Hepatocyte (in vitro differentiated cells): Measurements from ENCODE around the gene ANKS1B. TPM values are rescaled to one million over a fixed set of nuclear protein-coding genes. Genes with fewer than 3 reads are reported as not detected.

Experiments
- DNase-seq: peaks from one replicate; pipeline ENCODE4 v3.0.0-alpha.2; 2016; ENCODE audit warnings: low spot score
- H2AFZ ChIP-seq: fragments of 200-600 bp; sonication (generic); 2 replicates; pipeline ENCODE4 v1.6.0; 2016; ENCODE audit warnings: antibody characterized with exemption, mild to moderate bottlenecking
- H3K27ac ChIP-seq: fragments of 200-600 bp; sonication (generic); 2 replicates; pipeline ENCODE4 v1.5.1; 2016; ENCODE audit warnings: mild to moderate bottlenecking
- H3K27me3 ChIP-seq: fragments of 200-600 bp; sonication (generic); 2 replicates; pipeline ENCODE4 v1.6.1; 2016
- H3K36me3 ChIP-seq: fragments of 200-600 bp; sonication (generic); replicated peaks from 2 replicates; pipeline ENCODE4 v1.5.1; 2016; ENCODE audit warnings: low read depth; ENCODE audit not compliant: insufficient read depth
- H3K4me1 ChIP-seq: fragments of 200-600 bp; sonication (generic); 2 replicates; pipeline ENCODE4 v1.5.1; 2016; ENCODE audit warnings: mild to moderate bottlenecking, moderate library complexity; ENCODE audit not compliant: insufficient read depth
- H3K4me2 ChIP-seq: fragments of 200-600 bp; sonication (generic); 2 replicates; pipeline ENCODE4 v1.6.0; 2016
- H3K4me3 ChIP-seq: fragments of 200-600 bp; sonication (generic); 2 replicates; pipeline ENCODE4 v1.5.1; 2016; ENCODE audit warnings: mild to moderate bottlenecking
- H3K79me2 ChIP-seq: fragments of 200-600 bp; sonication (generic); 2 replicates; pipeline ENCODE4 v1.6.0; 2017; ENCODE audit warnings: mild to moderate bottlenecking
- H3K9me2 ChIP-seq: fragments of 200-600 bp; sonication (generic); replicated peaks from 2 replicates; pipeline ENCODE4 v1.6.0; 2017; ENCODE audit warnings: mild to moderate bottlenecking; ENCODE audit not compliant: insufficient read depth
- H3K9me3 ChIP-seq: fragments of 200-600 bp; sonication (generic); 2 replicates; pipeline ENCODE4 v1.5.1; 2016; ENCODE audit warnings: low read depth, mild to moderate bottlenecking
- H4K20me1 ChIP-seq: fragments of 200-600 bp; sonication (generic); 2 replicates; pipeline ENCODE4 v1.6.0; 2016; ENCODE audit warnings: mild to moderate bottlenecking; ENCODE audit not compliant: insufficient read depth, poor library complexity, severe bottlenecking
- EZH2 ChIP-seq: fragments of 200-600 bp; sonication (generic); IDR thresholded peaks from 2 replicates; pipeline ENCODE4 v1.6.1; 2016; ENCODE audit warnings: antibody characterized with exemption, mild to moderate bottlenecking, borderline replicate concordance
- EZH2phosphoT487 ChIP-seq: fragments of 200-600 bp; sonication (generic); IDR thresholded peaks from one replicate; pipeline ENCODE4 v1.6.1; 2018; ENCODE audit warnings: antibody characterized with exemption, mild to moderate bottlenecking, low read depth, moderate library complexity; ENCODE audit not compliant: unreplicated experiment, severe bottlenecking
- WGBS: methylation state at CpG from one replicate; pipeline ENCODE4 v1.1.6; 2016; ENCODE audit warnings: low lambda C conversion rate; ENCODE audit errors: missing lambda C conversion rate; 5-methylcytosine and 5-hydroxymethylcytosine counted together
- polyA plus RNA-seq: library from polyadenylated mRNA; unstranded; fragments of >200 nt; fragmentation: Nextera tagmentation; extraction: Ambion mirVana; gene quantifications from 2 replicates; pipeline ENCODE4 v1.2.1, GENCODE V29; 2016
- total RNA-seq: library from RNA; depleted of rRNA; stranded (reverse); fragments of >200 nt; gene quantifications from 2 replicates; pipeline ENCODE4 v1.2.3, GENCODE V29; 2014
- TF ChIP-seq, protein P1 (sequence below): fragments of 200-600 bp; sonication (generic); IDR thresholded peaks from 2 replicates; pipeline ENCODE4 v1.5.1; 2016; ENCODE audit warnings: antibody characterized with exemption, mild to moderate bottlenecking; ENCODE audit not compliant: poor library complexity

ANKS1B gene
- total and polyA plus RNA-seq, 2 experiments from 2014 or later: 1.6 to 2.2 TPM

DNA sequence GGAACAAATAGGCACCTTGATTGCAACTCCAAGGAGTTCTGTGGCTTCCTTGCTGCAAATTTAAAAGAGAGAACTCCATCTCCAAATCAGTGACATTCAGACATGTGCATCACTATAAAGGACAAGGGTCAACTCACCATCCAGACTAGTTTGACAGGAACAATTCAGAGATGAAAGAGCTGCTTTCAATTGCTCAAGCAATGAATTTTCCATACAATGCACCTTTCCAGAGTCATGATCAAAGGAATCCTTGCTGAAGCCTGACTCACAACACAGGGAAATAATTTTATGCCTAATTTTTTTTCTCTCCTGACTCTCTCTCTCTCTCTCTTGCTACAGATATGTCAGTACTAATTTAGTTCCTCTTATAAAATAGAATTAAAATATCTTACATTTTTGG lies 717.7 kb downstream of the ANKS1B start:
- Histone ChIP-seq H3K4me3 (no peak overlapping the region), H3K4me1 (no peaks in the 10 kb centered on the region)

DNA sequence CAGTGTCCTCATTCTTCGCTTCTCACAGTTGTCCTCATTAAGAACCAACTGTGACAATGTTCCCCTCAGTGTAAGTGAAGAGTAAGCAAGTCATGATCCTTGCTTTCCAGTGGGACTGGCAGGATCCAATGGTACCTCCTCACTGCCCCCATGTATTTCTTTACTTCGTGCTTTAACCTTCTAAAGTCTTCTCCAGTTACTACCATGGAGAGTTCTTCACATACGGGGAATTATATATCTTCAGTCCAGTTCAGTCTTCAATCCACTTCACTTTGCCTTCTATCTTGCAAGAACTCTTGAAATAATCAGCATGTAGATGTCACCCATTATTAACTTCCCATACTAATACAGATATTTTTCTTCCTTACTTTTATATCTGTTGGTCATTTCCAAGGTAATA lies 719.1 kb downstream of the ANKS1B start:
- Histone ChIP-seq H3K4me2 (no peak overlapping the region), H3K27me3 (no peaks in the 10 kb centered on the region), H3K9me3 (no peaks in the 10 kb centered on the region), H3K36me3 (no peaks in the 10 kb centered on the region), H2AFZ (no peak overlapping the region), H3K9me2 (no peaks in the 10 kb centered on the region), H3K4me1 (no peaks in the 10 kb centered on the region), H4K20me1 (no peaks in the 10 kb centered on the region), H3K27ac (no peak overlapping the region), H3K4me3 (no peak overlapping the region), H3K79me2 (no peaks in the 10 kb centered on the region)
- DNase-seq: no peak
- TF ChIP-seq EZH2: no peak
- TF ChIP-seq, protein P1, sequence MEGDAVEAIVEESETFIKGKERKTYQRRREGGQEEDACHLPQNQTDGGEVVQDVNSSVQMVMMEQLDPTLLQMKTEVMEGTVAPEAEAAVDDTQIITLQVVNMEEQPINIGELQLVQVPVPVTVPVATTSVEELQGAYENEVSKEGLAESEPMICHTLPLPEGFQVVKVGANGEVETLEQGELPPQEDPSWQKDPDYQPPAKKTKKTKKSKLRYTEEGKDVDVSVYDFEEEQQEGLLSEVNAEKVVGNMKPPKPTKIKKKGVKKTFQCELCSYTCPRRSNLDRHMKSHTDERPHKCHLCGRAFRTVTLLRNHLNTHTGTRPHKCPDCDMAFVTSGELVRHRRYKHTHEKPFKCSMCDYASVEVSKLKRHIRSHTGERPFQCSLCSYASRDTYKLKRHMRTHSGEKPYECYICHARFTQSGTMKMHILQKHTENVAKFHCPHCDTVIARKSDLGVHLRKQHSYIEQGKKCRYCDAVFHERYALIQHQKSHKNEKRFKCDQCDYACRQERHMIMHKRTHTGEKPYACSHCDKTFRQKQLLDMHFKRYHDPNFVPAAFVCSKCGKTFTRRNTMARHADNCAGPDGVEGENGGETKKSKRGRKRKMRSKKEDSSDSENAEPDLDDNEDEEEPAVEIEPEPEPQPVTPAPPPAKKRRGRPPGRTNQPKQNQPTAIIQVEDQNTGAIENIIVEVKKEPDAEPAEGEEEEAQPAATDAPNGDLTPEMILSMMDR: no peak
- no peak for TF ChIP-seq EZH2phosphoT487
- WGBS: 91% methylated on average over 3 of the region's 3 CpGs

More for the DNA sequence above, 717.7 kb downstream of the ANKS1B start:
- Histone ChIP-seq H3K9me3 (no peaks in the 10 kb centered on the region), H3K36me3 (no peaks in the 10 kb centered on the region), H2AFZ (no peak overlapping the region), H3K27ac (no peak overlapping the region), H3K4me2 (no peak overlapping the region), H4K20me1 (no peaks in the 10 kb centered on the region), H3K9me2 (no peaks in the 10 kb centered on the region), H3K79me2 (no peaks in the 10 kb centered on the region), H3K27me3 (no peaks in the 10 kb centered on the region)
- TF ChIP-seq EZH2phosphoT487 (no peak), EZH2 (no peak)
- TF ChIP-seq, protein P1: no peak
- no peak for DNase-seq

- WGBS: 79% methylated on average over 1 of the region's 1 CpG
- H3K4me2 ChIP-seq: no peak overlapping the region
- H2AFZ ChIP-seq: no peak overlapping the region
- no peaks in the 10 kb centered on the region for H3K36me3 ChIP-seq
- H3K27ac ChIP-seq: no peak overlapping the region
- no peak for TF ChIP-seq EZH2
- TF ChIP-seq, protein P1: no peak
- no peaks in the 10 kb centered on the region for H3K9me3 ChIP-seq
- H3K27me3 ChIP-seq: no peaks in the 10 kb centered on the region
- H3K9me2 ChIP-seq: no peaks in the 10 kb centered on the region
- H3K4me3 ChIP-seq: no peak overlapping the region
- no peaks in the 10 kb centered on the region for H3K4me1 ChIP-seq
- DNase-seq: no peak
- no peaks in the 10 kb centered on the region for H4K20me1 ChIP-seq
- H3K79me2 ChIP-seq: no peaks in the 10 kb centered on the region
Observed at GRCh38 chr12:99261256-99261655, 723.5 kb downstream of the ANKS1B start.

DNA sequence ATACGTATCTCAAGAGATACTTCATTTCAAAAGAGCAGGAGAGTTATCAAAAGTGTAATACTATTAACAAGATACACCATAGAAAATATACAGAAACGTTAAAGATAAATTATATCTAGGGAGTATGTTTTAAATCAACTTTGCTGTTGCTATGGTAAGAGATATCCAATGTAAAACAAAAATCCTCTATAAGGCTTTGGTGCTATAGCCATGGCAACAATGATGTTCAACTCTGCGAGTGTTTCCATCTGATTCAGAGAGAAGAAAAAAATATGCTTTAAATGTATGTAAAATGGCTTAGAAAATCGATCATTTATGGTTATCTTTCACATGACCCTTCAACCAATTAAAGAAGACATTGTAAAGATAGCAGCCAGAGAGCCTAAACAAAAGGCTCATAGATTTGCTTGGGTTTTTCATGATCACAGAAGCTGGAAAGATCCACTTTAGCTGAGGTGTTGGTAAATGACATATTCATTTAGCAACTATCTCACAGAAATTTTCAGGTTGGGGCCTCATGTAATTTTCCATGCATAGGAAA lies 724.2 kb downstream of the ANKS1B start:
- H4K20me1 ChIP-seq: no peaks in the 10 kb centered on the region
- H3K27ac ChIP-seq: no peak overlapping the region
- H3K4me2 ChIP-seq: no peak overlapping the region
- no peaks in the 10 kb centered on the region for H3K9me3 ChIP-seq
- H3K79me2 ChIP-seq: no peaks in the 10 kb centered on the region
- 76% methylated on average over 4 of the region's 4 CpGs for WGBS
- DNase-seq: no peak
- no peak overlapping the region for H3K4me3 ChIP-seq
- H3K27me3 ChIP-seq: no peaks in the 10 kb centered on the region
- H2AFZ ChIP-seq: no peak overlapping the region
- no peaks in the 10 kb centered on the region for H3K36me3 ChIP-seq
- TF ChIP-seq EZH2 (no peak), EZH2phosphoT487 (no peak)
- TF ChIP-seq, protein P1: no peak
- no peaks in the 10 kb centered on the region for H3K4me1 ChIP-seq
- no peaks in the 10 kb centered on the region for H3K9me2 ChIP-seq
